ENCODE results near the gene CYP4F3. TPM values are rescaled to one million over a fixed set of nuclear protein-coding genes. Genes with fewer than 3 reads are reported as not detected.

The CYP4F3 gene
- total and polyA plus RNA-seq, 2 of the 13 experiments (the other 11 are each of a cell fraction or from before 2014, with no cell fraction given), result 17.8 to 22.8 TPM

GRCh38 chr19:15663247-15663646, 22.6 kb downstream of the CYP4F3 start:
- Histone ChIP-seq H3K9me3 (ENCODE audit: low read length) (no peaks in the 10 kb centered on the region), H3K4me2 (ENCODE audit: low read depth, low read length) (no peak overlapping the region), H3K27ac (ENCODE audit: extremely low read length, insufficient read depth, low read length) (no peak overlapping the region), H3K4me3 (replicated peaks in 1 of 3; ENCODE audit: insufficient read depth in 1 of 3, low read depth in 2 of 3, low read length in 3 of 3) (no peak overlapping the region), H2AFZ (ENCODE audit: low read length) (no peak overlapping the region), H3K36me3 (replicated peaks in 1 of 2; ENCODE audit: control insufficient read depth in 1 of 2, insufficient read depth in 2 of 2, low read length in 2 of 2) (peaks cover 0 to 8% of the 10 kb centered on the region in 2 experiments; a peak in 2 of 5 replicates), H3K27me3 (ENCODE audit: control insufficient read depth in 1 of 2, insufficient read depth in 2 of 2, low read length in 2 of 2) (no peaks in the 10 kb centered on the region), H3K79me2 (ENCODE audit: insufficient read depth, low read length) (no peaks in the 10 kb centered on the region), H3K9ac (ENCODE audit: insufficient read depth, low read depth, low read length) (no peak overlapping the region), H4K20me1 (ENCODE audit: insufficient read depth, low read length) (no peaks in the 10 kb centered on the region), H3K4me1 (ENCODE audit: insufficient read depth, low read length) (no peaks in the 10 kb centered on the region)
- CTCF ChIA-PET (ENCODE audit: low intra/inter-chr PET ratio, low total read pairs), result no interaction called here
- ATAC-seq, result peak; percentile 71
- no peak for FAIRE-seq
- 92% methylated on average over 4 of the region's 4 CpGs for WGBS (ENCODE audit: low lambda C conversion rate)
- BruUV-seq (replicated peaks), result no TSS peak
- DNase-seq (ENCODE audit: low spot score), result peak; percentile 15
- POLR2A ChIA-PET, result interaction anchor here (2.0 kb wide), 1 partner anchor 10 kb away, joined by 6 read pairs; the partner anchor contains the start of gene CYP4F12
- intact Hi-C loops (cut with micrococcal nuclease; ENCODE audit: unreplicated experiment) (no loop called here), in situ Hi-C loops (cut with HindIII; ENCODE audit: extremely low pct_ligation_motif_present, low pct_unique_long_range_greater_than_20kb) (no loop called here)
- TF ChIP-seq RBM22 (optimal IDR thresholded peaks at IDR 0.05; ENCODE audit: low read length), result peak; percentile 35
- TF ChIP-seq HIC2 (CRISPR knock-in tag; IDR thresholded peaks at IDR 0.05; ENCODE audit: low read depth), result no peak
- peak; percentile 36; the same call in 1 of the 2 replicates for TF ChIP-seq SMC3 (IDR thresholded peaks at IDR 0.05; ENCODE audit: low read length)
- TF ChIP-seq KIAA2018 (CRISPR knock-in tag; IDR thresholded peaks at IDR 0.05; ENCODE audit: borderline replicate concordance), result no peak
- no peak for TF ChIP-seq GTF2F1 (IDR thresholded peaks at IDR 0.05; ENCODE audit: low read length)
- 0 out of 4 replicates have a peak, but pooled peaks of 1 of the 2 experiments have one; percentile 13 for TF ChIP-seq REST (IDR thresholded peaks at IDR 0.05; ENCODE audit: borderline replicate concordance in 1 of 2, low read depth in 1 of 2, low read length in 2 of 2)
- peak; percentile 40 for TF ChIP-seq CTCF (CRISPR knock-in tag; IDR thresholded peaks at IDR 0.05)
- no peak for TF ChIP-seq TP53 (CRISPR knock-in tag; conservative IDR thresholded peaks at IDR 0.05)

Data from HepG2 (cell line).